ENCODE measurements around the gene CAPN6.

CAPN6 gene

DNA sequence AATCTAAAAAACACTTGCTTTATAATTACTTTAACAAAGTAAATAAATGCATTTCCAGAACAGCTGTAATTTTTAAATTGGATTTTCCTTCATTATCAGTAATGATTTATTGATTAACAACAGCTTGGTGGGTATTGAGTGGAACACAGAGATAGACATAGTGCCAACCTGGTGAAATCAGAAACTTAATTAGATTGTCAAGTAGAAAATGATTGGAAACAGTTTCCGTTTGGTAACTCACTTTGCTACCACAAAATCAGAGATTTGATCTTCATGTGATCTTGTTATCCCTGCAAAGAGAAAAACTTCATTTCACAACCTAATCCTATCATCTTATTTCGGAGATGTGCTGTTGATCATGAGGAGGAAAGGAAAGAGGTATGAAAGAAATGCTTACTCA is 70.8 kb downstream of the CAPN6 start:
- DNase-seq: no peak
